H9 (cell line): ENCODE results near the gene OSBPL2. TPM values are rescaled to one million over a fixed set of nuclear protein-coding genes. Genes with fewer than 3 reads are reported as not detected.

Experiments
- DNase-seq: peaks from one replicate; pipeline ENCODE4 v3.0.0-alpha.2; 2017
- H2AFZ ChIP-seq: one replicate; pipeline ENCODE4 v1.6.1; 2013; ENCODE audit warnings: mild to moderate bottlenecking, low read length, control low read depth, moderate library complexity
- H2AK5ac ChIP-seq: 2 replicates; pipeline ENCODE4 v1.6.1; 2013; ENCODE audit warnings: low read length, control low read depth, mixed read lengths; ENCODE audit not compliant: insufficient read length
- H2BK120ac ChIP-seq: one replicate; pipeline ENCODE4 v1.6.1; 2013; ENCODE audit warnings: low read depth, mild to moderate bottlenecking, low read length, control low read depth, inconsistent platforms; ENCODE audit not compliant: poor library complexity, severe bottlenecking
- H2BK12ac ChIP-seq: 2 replicates; pipeline ENCODE4 v1.6.1; 2013; ENCODE audit warnings: low read length, control low read depth, mixed read lengths, low read depth; ENCODE audit not compliant: insufficient read length
- H2BK15ac ChIP-seq: 2 replicates; pipeline ENCODE4 v1.6.1; 2013; ENCODE audit warnings: low read depth, low read length, control low read depth
- H2BK20ac ChIP-seq: one replicate; pipeline ENCODE4 v1.6.1; 2013; ENCODE audit warnings: low read depth, mild to moderate bottlenecking, low read length, control low read depth, inconsistent platforms; ENCODE audit not compliant: poor library complexity, severe bottlenecking
- H2BK5ac ChIP-seq: 2 replicates; pipeline ENCODE4 v1.6.1; 2013; ENCODE audit warnings: low read length, control low read depth, mixed read lengths; ENCODE audit not compliant: insufficient read length
- H3K14ac ChIP-seq: 2 replicates; pipeline ENCODE4 v1.6.1; 2013; ENCODE audit warnings: low read length, control low read depth; ENCODE audit not compliant: insufficient read depth
- H3K18ac ChIP-seq: 2 replicates; pipeline ENCODE4 v1.6.1; 2013; ENCODE audit warnings: low read depth, mild to moderate bottlenecking, mixed read lengths, low read length, control low read depth; ENCODE audit not compliant: insufficient read length
- H3K23ac ChIP-seq: 2 replicates; pipeline ENCODE4 v1.6.1; 2013; ENCODE audit warnings: low read length, control low read depth, mixed read lengths, low read depth; ENCODE audit not compliant: insufficient read length
- H3K23me2 ChIP-seq: 2 replicates; pipeline ENCODE4 v1.6.1; 2013; ENCODE audit warnings: low read depth, mild to moderate bottlenecking, mixed read lengths, low read length, control low read depth; ENCODE audit not compliant: insufficient read length, poor library complexity, severe bottlenecking
- H3K27ac ChIP-seq: 2 replicates; pipeline ENCODE4 v1.5.1; 2013; ENCODE audit warnings: low read length, control low read depth, mixed read lengths, low read depth; ENCODE audit not compliant: insufficient read length
- H3K27me3 ChIP-seq: 2 replicates; pipeline ENCODE4 v1.6.1; 2013; ENCODE audit warnings: low read length, control low read depth, inconsistent platforms; ENCODE audit not compliant: insufficient read depth
- H3K4ac ChIP-seq: 2 replicates; pipeline ENCODE4 v1.6.1; 2013; ENCODE audit warnings: low read depth, mild to moderate bottlenecking, control low read depth, inconsistent platforms, low read length, moderate library complexity
- H3K4me1 ChIP-seq: 2 replicates; pipeline ENCODE4 v1.6.1; 2013; ENCODE audit warnings: low read length, control low read depth, inconsistent platforms; ENCODE audit not compliant: insufficient read depth
- H3K4me2 ChIP-seq: 2 replicates; pipeline ENCODE4 v1.6.1; 2013; ENCODE audit warnings: low read length, control low read depth, mixed read lengths; ENCODE audit not compliant: insufficient read length, insufficient read depth
- H3K56ac ChIP-seq: 2 replicates; pipeline ENCODE4 v1.6.1; 2013; ENCODE audit warnings: low read depth, mild to moderate bottlenecking, mixed read lengths, low read length, control low read depth; ENCODE audit not compliant: insufficient read length
- H3K79me1 ChIP-seq: 2 replicates; pipeline ENCODE4 v1.6.1; 2013; ENCODE audit warnings: low read depth, mild to moderate bottlenecking, moderate library complexity, low read length, control low read depth, inconsistent platforms; ENCODE audit not compliant: insufficient read depth, poor library complexity, severe bottlenecking
- H3K79me2 ChIP-seq: 2 replicates; pipeline ENCODE4 v1.6.1; 2013; ENCODE audit warnings: low read length, control low read depth, inconsistent platforms; ENCODE audit not compliant: insufficient read depth
- H3K9ac ChIP-seq: 2 replicates; pipeline ENCODE4 v1.6.1; 2013; ENCODE audit warnings: low read length, control low read depth, mixed read lengths; ENCODE audit not compliant: insufficient read length; ENCODE audit errors: extremely low read depth
- H3K9me3 ChIP-seq: one replicate; pipeline ENCODE4 v1.6.1; 2013; ENCODE audit warnings: low read depth, low read length, inconsistent platforms; ENCODE audit not compliant: control insufficient read depth
- H3T11ph ChIP-seq: one replicate; pipeline ENCODE4 v1.6.1; 2013; ENCODE audit warnings: mild to moderate bottlenecking, low read length, control low read depth, inconsistent platforms
- H4K20me1 ChIP-seq: one replicate; pipeline ENCODE4 v1.6.1; 2013; ENCODE audit not compliant: control insufficient read depth, insufficient read length, insufficient read depth
- H4K5ac ChIP-seq: 2 replicates; pipeline ENCODE4 v1.6.1; 2013; ENCODE audit warnings: low read depth, mild to moderate bottlenecking, mixed read lengths, low read length, control low read depth; ENCODE audit not compliant: insufficient read length
- H4K8ac ChIP-seq: replicated peaks from 2 replicates; pipeline ENCODE4 v1.6.1; 2013; ENCODE audit warnings: low read length, control low read depth, mixed read lengths, low read depth; ENCODE audit not compliant: insufficient read length
- H4K91ac ChIP-seq: 2 replicates; pipeline ENCODE4 v1.6.1; 2013; ENCODE audit warnings: low read depth, mild to moderate bottlenecking, moderate library complexity, mixed read lengths, low read length, control low read depth; ENCODE audit not compliant: insufficient read length
- H3K27ac Mint-ChIP-seq, 3 experiments: 2 replicates in 2 of 3; 3 replicates in 1 of 3; pipeline ENCODE4 v1.8.0; 2020 to 2021; ENCODE audit warnings: mixed read lengths in 3 of 3, mild to moderate bottlenecking in 1 of 3, moderate library complexity in 1 of 3
- H3K27me3 Mint-ChIP-seq: 2 replicates; pipeline ENCODE4 v1.8.0; 2021; ENCODE audit warnings: low read depth, mild to moderate bottlenecking, moderate library complexity, mixed read lengths
- H3K36me3 Mint-ChIP-seq, 3 experiments: 2 replicates in 2 of 3; 3 replicates in 1 of 3; pipeline ENCODE4 v1.8.0; 2020 to 2021; ENCODE audit warnings: low read depth in 3 of 3, mixed read lengths in 3 of 3; ENCODE audit not compliant: insufficient read depth in 1 of 3
- H3K4me1 Mint-ChIP-seq, 2 experiments: 2 replicates each; pipeline ENCODE4 v1.8.0; 2020; ENCODE audit warnings: mixed read lengths in 2 of 2
- H3K4me3 Mint-ChIP-seq, 2 experiments: 2 replicates in 1 of 2; 3 replicates in 1 of 2; pipeline ENCODE4 v1.8.0; 2020 to 2021; ENCODE audit warnings: mild to moderate bottlenecking in 2 of 2, mixed read lengths in 2 of 2, moderate library complexity in 1 of 2
- H3K9me3 Mint-ChIP-seq, 2 experiments: 2 replicates in 1 of 2; 3 replicates in 1 of 2; pipeline ENCODE4 v1.8.0; 2020; ENCODE audit warnings: mild to moderate bottlenecking in 2 of 2, mixed read lengths in 2 of 2, moderate library complexity in 1 of 2
- CTCF ChIP-seq: fragments of 200-600 bp; sonication (generic); conservative IDR thresholded peaks from 3 replicates; pipeline ENCODE4 v1.8.0; 2021; ENCODE audit warnings: antibody characterized with exemption, mild to moderate bottlenecking
- WGBS: extraction: QIAGEN DNeasy Blood & Tissue Kit; methylation state at CpG from one replicate; pipeline ENCODE4 v1.1.7; 2013; ENCODE audit warnings: missing lambda C conversion rate, low lambda C conversion rate, mixed read lengths; ENCODE audit not compliant: insufficient read length; ENCODE audit errors: extremely low coverage; 5-methylcytosine and 5-hydroxymethylcytosine counted together
- total RNA-seq: library from RNA; stranded (reverse); gene quantifications from 2 replicates; pipeline ENCODE4 v1.2.1, GENCODE V29; 2021

Gene OSBPL2
- total RNA-seq, 1 experiment from 2014 or later: 47.3 TPM

DNA sequence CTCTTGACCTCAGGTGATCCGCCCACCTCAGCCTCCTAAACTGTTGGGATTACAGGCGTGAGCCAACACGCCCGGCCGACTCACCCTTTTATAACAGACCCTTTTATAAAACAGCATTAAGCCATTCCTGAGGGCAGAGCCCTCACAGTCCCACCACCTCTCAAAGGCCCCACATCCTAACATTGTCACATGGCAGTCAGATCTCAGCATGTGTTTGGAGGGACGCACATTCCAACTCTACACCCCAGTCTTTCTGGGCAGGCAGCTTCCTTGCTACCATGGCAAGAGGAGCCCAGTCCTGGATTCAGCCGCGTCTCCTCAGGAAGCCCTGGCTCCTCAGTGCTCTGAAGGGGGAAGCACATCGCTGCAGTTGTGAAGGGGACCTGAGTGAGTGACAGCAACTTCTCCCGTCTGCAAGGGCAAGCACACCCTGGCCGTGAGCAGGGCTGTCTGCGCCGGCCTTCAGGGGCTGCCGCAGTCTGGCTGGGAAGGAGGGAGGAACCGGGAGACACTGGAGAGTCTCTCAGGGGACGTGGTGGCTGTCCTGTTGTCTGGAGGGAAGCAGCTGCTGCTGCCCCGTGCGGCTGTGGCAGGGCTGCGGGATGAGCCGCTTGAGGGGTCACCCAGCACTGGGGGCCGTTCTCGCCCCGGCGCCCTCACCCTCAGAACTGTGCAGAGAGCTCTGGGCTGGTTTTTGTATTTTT is 15.9 kb downstream of the OSBPL2 start:
- Histone ChIP-seq H2AK5ac (no peak overlapping the region), H3K4ac (no peak overlapping the region), H4K8ac (no peak overlapping the region), H3K9me3 (no peaks in the 10 kb centered on the region), H3K14ac (no peak overlapping the region), H3K4me1 (no peaks in the 10 kb centered on the region), H2AFZ (no peak overlapping the region), H2BK5ac (no peak overlapping the region), H2BK15ac (no peak overlapping the region), H3K9ac (no peak overlapping the region), H3K4me2 (no peak overlapping the region), H3T11ph (no peak overlapping the region), H3K79me1 (peaks cover 5% of the 10 kb centered on the region), H3K79me2 (peaks cover 2% of the 10 kb centered on the region; the same call in 1 of the 2 replicates), H3K27me3 (no peaks in the 10 kb centered on the region), H2BK120ac (no peak overlapping the region), H2BK20ac (no peak overlapping the region), H3K56ac (no peak overlapping the region), H3K27ac (no peak overlapping the region), H2BK12ac (no peak overlapping the region), H4K5ac (no peak overlapping the region), H3K23ac (no peak overlapping the region), H4K20me1 (no peaks in the 10 kb centered on the region), H3K18ac (no peak overlapping the region), H3K23me2 (no peaks in the 10 kb centered on the region), H4K91ac (no peak overlapping the region)
- no peak for DNase-seq
- no peak overlapping the region for H3K4me3 Mint-ChIP-seq
- H3K27ac Mint-ChIP-seq: peak overlapping the region; percentile 21 to 90 (median 49); a peak in 5 of 7 replicates
- peaks cover 0 to 28% (median 10%) of the 10 kb centered on the region in 3 experiments; a peak in 5 of 7 replicates for H3K36me3 Mint-ChIP-seq
- H3K4me1 Mint-ChIP-seq: peaks cover 7 to 8% of the 10 kb centered on the region in 2 experiments
- TF ChIP-seq CTCF: no peak
- H3K27me3 Mint-ChIP-seq: no peaks in the 10 kb centered on the region
- H3K9me3 Mint-ChIP-seq: no peaks in the 10 kb centered on the region
- WGBS: no CpG with 5 or more reads among the region's 24 CpGs
